ENCODE results near the gene WHAMM. TPM values are rescaled to one million over a fixed set of nuclear protein-coding genes. Genes with fewer than 3 reads are reported as not detected.

Gene WHAMM
- total RNA-seq, 6 experiments from 2014 or later, result 3.7 to 6.5 (median 4.7) TPM

DNA sequence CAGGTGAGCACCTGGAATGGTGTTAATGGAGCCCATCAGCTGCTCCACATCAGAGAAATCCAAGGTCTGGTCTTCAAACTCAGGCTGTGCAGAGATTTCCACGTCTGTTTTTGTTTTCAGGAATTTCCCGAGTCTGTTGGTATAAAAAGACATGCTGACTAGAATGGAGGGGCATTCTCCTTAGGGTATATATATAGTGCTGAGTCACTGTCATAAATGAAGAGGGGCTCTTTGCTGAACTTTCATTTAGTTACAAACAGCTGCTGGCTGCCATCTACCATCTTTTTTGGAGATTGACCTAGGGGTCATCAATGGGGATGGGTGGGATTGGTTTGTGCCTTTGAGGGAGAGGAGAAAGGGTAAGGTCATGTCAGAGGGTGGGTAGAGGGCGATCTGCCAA lies 30.7 kb upstream of the WHAMM start:
- no peak for ATAC-seq
- H3K27me3 ChIP-seq, result no peaks in the 10 kb centered on the region
- DNase-seq, result no peak
- no peak overlapping the region for H3K4me3 ChIP-seq
- TF ChIP-seq POLR2A (IDR thresholded peaks at IDR 0.05), result no peak
- TF ChIP-seq, protein P1, sequence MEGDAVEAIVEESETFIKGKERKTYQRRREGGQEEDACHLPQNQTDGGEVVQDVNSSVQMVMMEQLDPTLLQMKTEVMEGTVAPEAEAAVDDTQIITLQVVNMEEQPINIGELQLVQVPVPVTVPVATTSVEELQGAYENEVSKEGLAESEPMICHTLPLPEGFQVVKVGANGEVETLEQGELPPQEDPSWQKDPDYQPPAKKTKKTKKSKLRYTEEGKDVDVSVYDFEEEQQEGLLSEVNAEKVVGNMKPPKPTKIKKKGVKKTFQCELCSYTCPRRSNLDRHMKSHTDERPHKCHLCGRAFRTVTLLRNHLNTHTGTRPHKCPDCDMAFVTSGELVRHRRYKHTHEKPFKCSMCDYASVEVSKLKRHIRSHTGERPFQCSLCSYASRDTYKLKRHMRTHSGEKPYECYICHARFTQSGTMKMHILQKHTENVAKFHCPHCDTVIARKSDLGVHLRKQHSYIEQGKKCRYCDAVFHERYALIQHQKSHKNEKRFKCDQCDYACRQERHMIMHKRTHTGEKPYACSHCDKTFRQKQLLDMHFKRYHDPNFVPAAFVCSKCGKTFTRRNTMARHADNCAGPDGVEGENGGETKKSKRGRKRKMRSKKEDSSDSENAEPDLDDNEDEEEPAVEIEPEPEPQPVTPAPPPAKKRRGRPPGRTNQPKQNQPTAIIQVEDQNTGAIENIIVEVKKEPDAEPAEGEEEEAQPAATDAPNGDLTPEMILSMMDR (IDR thresholded peaks at IDR 0.05), result no peak
- WGBS (ENCODE audit: insufficient coverage, low coverage, low lambda C conversion rate, missing lambda C conversion rate), result 92% methylated on average over 2 of the region's 3 CpGs
- H3K4me1 ChIP-seq, result no peaks in the 10 kb centered on the region
- no peaks in the 10 kb centered on the region for H3K36me3 ChIP-seq
- H3K9me3 ChIP-seq, result no peaks in the 10 kb centered on the region
- no peak overlapping the region for H3K27ac ChIP-seq
- intact Hi-C loops (cut with DNase I), result no loop called here

DNA sequence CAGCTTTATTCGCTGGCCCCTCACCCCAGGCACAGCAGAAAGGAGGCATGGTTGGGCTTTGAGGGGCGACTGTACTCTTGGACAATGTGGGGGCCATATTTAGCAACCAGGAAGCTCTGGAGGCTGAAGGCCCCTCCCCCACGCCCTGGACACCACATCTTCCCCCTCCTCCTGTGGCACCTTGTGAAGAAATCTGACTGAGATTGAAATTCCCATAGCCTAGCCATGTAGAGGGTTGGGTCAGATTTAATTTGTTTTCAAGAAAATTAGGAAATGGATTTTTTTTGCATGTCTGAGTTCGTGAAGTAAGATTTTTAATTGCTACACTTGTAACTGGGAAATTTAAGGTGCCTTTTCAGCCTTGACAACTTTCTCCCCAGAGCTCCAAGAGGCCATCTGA lies 28.1 kb upstream of the WHAMM start:
- H3K9me3 ChIP-seq, result no peaks in the 10 kb centered on the region
- H3K4me1 ChIP-seq, result no peaks in the 10 kb centered on the region
- no peaks in the 10 kb centered on the region for H3K27me3 ChIP-seq
- intact Hi-C loops (cut with DNase I), result no loop called here
- WGBS (ENCODE audit: insufficient coverage, low coverage, low lambda C conversion rate, missing lambda C conversion rate), result 58% methylated on average over 2 of the region's 4 CpGs
- H3K27ac ChIP-seq, result no peak overlapping the region
- no peak for DNase-seq
- H3K4me3 ChIP-seq, result no peak overlapping the region
- no peak for ATAC-seq
- no peak for TF ChIP-seq POLR2A (IDR thresholded peaks at IDR 0.05)
- TF ChIP-seq, protein P1 (IDR thresholded peaks at IDR 0.05), result no peak
- H3K36me3 ChIP-seq, result no peaks in the 10 kb centered on the region

DNA sequence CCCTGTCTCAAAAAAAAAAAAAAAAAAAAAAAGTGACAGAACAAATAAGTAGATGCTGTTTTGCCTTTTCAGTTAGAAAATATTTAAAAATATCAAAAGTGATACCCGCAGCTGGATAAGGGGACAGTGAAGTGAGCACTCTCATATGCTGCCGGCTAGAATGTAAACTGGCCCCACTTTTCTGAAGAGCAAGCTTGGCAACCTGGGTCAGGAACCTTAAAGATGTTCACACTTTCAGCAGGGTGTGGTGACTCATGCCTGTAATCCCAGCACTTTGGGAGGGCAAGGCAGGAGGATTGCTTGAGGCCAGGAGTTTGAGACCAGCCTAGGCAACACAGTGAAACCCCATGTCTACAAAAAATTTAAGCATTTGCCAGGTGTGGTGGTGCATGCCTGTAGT lies 20.9 kb upstream of the WHAMM start:
- H3K4me3 ChIP-seq, result no peak overlapping the region
- TF ChIP-seq, protein P1 (IDR thresholded peaks at IDR 0.05), result no peak
- no peak for TF ChIP-seq POLR2A (IDR thresholded peaks at IDR 0.05)
- ATAC-seq, result no peak
- WGBS (ENCODE audit: insufficient coverage, low coverage, low lambda C conversion rate, missing lambda C conversion rate), result 71% methylated on average over 1 of the region's 2 CpGs
- intact Hi-C loops (cut with DNase I), result no loop called here
- no peaks in the 10 kb centered on the region for H3K36me3 ChIP-seq
- no peak for DNase-seq
- no peaks in the 10 kb centered on the region for H3K4me1 ChIP-seq
- no peaks in the 10 kb centered on the region for H3K27me3 ChIP-seq
- no peak overlapping the region for H3K27ac ChIP-seq
- no peaks in the 10 kb centered on the region for H3K9me3 ChIP-seq

DNA sequence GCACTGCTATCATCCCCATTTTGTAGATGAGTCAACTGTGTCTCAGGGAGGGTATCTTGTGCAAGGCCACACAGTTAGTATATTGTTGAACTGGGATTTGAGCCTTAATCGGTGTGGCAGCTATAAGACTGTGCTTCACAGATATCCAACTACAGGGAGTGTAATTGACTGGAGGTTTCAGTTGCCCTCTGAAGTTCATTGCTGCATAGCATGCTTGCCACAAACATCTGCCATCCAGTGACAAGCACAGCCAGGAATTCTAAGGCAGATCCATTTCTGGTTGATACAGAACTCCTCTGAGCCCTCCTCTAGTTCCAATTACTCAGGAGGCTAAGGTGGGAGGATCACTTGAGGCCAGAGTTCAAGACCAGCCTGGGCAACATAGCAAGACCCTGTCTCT lies 19.9 kb upstream of the WHAMM start:
- TF ChIP-seq POLR2A (IDR thresholded peaks at IDR 0.05), result no peak
- TF ChIP-seq, protein P1 (IDR thresholded peaks at IDR 0.05), result no peak

DNA sequence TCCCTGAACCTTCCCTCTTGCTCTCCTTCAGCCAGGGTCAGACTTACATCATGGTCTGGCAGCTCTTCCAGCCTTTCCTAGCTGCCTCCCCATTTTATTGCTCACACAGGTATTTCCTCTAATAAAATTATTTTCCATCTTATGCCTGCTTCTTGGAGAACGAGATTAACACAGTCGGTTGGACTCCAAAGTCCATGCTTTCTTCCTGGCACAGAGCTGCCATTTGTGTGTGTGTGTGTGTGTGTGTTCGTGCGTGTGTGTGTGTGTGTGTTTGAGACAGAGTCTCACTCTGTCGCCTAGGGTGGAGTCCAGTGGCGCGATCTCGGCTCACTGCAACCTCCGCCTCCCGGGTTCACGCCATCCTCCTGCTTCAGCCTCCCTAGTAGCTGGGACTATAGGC lies 19.1 kb upstream of the WHAMM start:
- no peak for TF ChIP-seq POLR2A (IDR thresholded peaks at IDR 0.05)
- TF ChIP-seq, protein P1 (IDR thresholded peaks at IDR 0.05), result no peak
- no peak overlapping the region for H3K4me3 ChIP-seq
- WGBS (ENCODE audit: insufficient coverage, low coverage, low lambda C conversion rate, missing lambda C conversion rate), result 35% methylated on average over 2 of the region's 11 CpGs

More for the DNA sequence above, 19.9 kb upstream of the WHAMM start:
- Histone ChIP-seq H3K4me3 (no peak overlapping the region), H3K4me1 (no peaks in the 10 kb centered on the region), H3K27ac (no peak overlapping the region), H3K27me3 (no peaks in the 10 kb centered on the region), H3K9me3 (no peaks in the 10 kb centered on the region), H3K36me3 (no peaks in the 10 kb centered on the region)
- WGBS (ENCODE audit: insufficient coverage, low coverage, low lambda C conversion rate, missing lambda C conversion rate), result 67% methylated on average over 1 of the region's 1 CpG
- DNase-seq (no peak), ATAC-seq (no peak)
- intact Hi-C loops (cut with DNase I), result no loop called here

More for the DNA sequence above, 19.1 kb upstream of the WHAMM start:
- no peaks in the 10 kb centered on the region for H3K4me1 ChIP-seq
- intact Hi-C loops (cut with DNase I), result no loop called here
- no peaks in the 10 kb centered on the region for H3K9me3 ChIP-seq
- no peak for ATAC-seq
- H3K27me3 ChIP-seq, result no peaks in the 10 kb centered on the region
- no peaks in the 10 kb centered on the region for H3K36me3 ChIP-seq
- DNase-seq, result no peak
- H3K27ac ChIP-seq, result no peak overlapping the region
